K562 (cell line): ENCODE measurements around the gene SLC4A11. TPM values are rescaled to one million over a fixed set of nuclear protein-coding genes. Genes with fewer than 3 reads are reported as not detected.

Experiments
- ATAC-seq: fragments of 200-7000 bp; cut with Tn5 transposase; 3 replicates; pipeline ENCODE4 v1.9.1; 2020; ENCODE audit warnings: moderate library complexity
- BruUV-seq: library from RNA; stranded (reverse); fragments of 400-500 nt; replicated peaks from 2 replicates; lab custom pipeline; 2021; lab: Mats Ljungman, UMichigan
- CTCF ChIA-PET: fragments of 300-600 bp; formaldehyde crosslinking; extraction: SDS; loops from one replicate; lab custom pipeline; 2021; ENCODE audit warnings: low intra/inter-chr PET ratio; lab: Yijun Ruan, JAX
- POLR2A ChIA-PET: fragments of 300-600, 350-650 bp; sonication (Branson Sonifier 250); formaldehyde crosslinking; extraction: SDS; loops from one replicate; lab custom pipeline; 2021; ENCODE audit warnings: antibody characterized with exemption, inconsistent platforms; lab: Yijun Ruan, JAX
- DNase-seq, 4 experiments: peaks; one replicate each; pipeline versions ENCODE4 v3.0.0 to v3.0.0-alpha.2; 2011 to 2018; ENCODE audit warnings: low spot score in 3 of 4, mixed read lengths in 3 of 4; ENCODE audit errors: extremely low read depth in 1 of 4
- FAIRE-seq: peaks from 2 replicates; lab custom pipeline; 2011; peaks lifted over from hg19 to GRCh38; lab: Jason Lieb, UNC
- H2AFZ ChIP-seq: 2 replicates; pipeline ENCODE4 v1.6.0; 2011; ENCODE audit warnings: low read depth, low read length, control low read depth, inconsistent platforms
- H3K27ac ChIP-seq: fragments of 200-600 bp; 3 replicates; pipeline ENCODE4 v1.8.0; 2011; ENCODE audit warnings: low read depth, mild to moderate bottlenecking, control low read depth, inconsistent platforms, low read length, moderate library complexity, mixed read lengths; ENCODE audit errors: extremely low read depth
- H3K27me3 ChIP-seq, 2 experiments: fragments of 300-600 bp in 1 of 2; 2 replicates in 1 of 2; 3 replicates in 1 of 2; pipeline versions ENCODE4 v1.6.0 to v1.8.0; 2011; ENCODE audit warnings: inconsistent platforms in 2 of 2, low read length in 2 of 2, mild to moderate bottlenecking in 1 of 2, mixed read lengths in 1 of 2, moderate library complexity in 1 of 2; ENCODE audit not compliant: control insufficient read depth in 2 of 2, insufficient read depth in 2 of 2
- H3K36me3 ChIP-seq: fragments of 300-600 bp; 3 replicates; pipeline ENCODE4 v1.8.0; 2011; ENCODE audit warnings: mild to moderate bottlenecking, low read length, inconsistent platforms; ENCODE audit not compliant: control insufficient read depth, insufficient read depth
- H3K4me1 ChIP-seq, 2 experiments: fragments of 200-600 bp in 1 of 2; replicated peaks in 1 of 2; 2 replicates in 1 of 2; 3 replicates in 1 of 2; pipeline versions ENCODE4 v1.5.1 to v1.8.0; 2011; ENCODE audit warnings: inconsistent platforms in 2 of 2, low read length in 2 of 2, mild to moderate bottlenecking in 1 of 2, mixed read lengths in 1 of 2, moderate library complexity in 1 of 2; ENCODE audit not compliant: control insufficient read depth in 2 of 2, insufficient read depth in 2 of 2
- H3K4me2 ChIP-seq: 2 replicates; pipeline ENCODE4 v1.6.1; 2011; ENCODE audit warnings: low read length, control low read depth, inconsistent platforms, mixed read lengths; ENCODE audit not compliant: insufficient read depth
- H3K4me3 ChIP-seq: fragments of 200-600 bp; sonication (generic), shearing (Covaris generic); 2 replicates; pipeline ENCODE4 v1.5.1; 2016; ENCODE audit warnings: control low read depth, inconsistent platforms
- H3K79me2 ChIP-seq: fragments of 200-600 bp; 3 replicates; pipeline ENCODE4 v1.8.0; 2011; ENCODE audit warnings: low read length, inconsistent platforms; ENCODE audit not compliant: control insufficient read depth, insufficient read depth
- H3K9ac ChIP-seq, 2 experiments: 2 replicates each; pipeline versions ENCODE4 v1.6.0 to v1.6.1; 2011; ENCODE audit warnings: low read depth in 2 of 2, low read length in 2 of 2, control low read depth in 1 of 2, inconsistent platforms in 1 of 2, mild to moderate bottlenecking in 1 of 2, mixed read lengths in 1 of 2; ENCODE audit not compliant: insufficient read depth in 1 of 2
- H3K9me1 ChIP-seq: one replicate; pipeline ENCODE4 v1.6.0; 2011; ENCODE audit warnings: inconsistent platforms, mild to moderate bottlenecking, low read length, moderate library complexity; ENCODE audit not compliant: control insufficient read depth, insufficient read depth
- H3K9me3 ChIP-seq: replicated peaks from 2 replicates; pipeline ENCODE4 v1.5.1; 2011; ENCODE audit warnings: low read depth, low read length, inconsistent platforms; ENCODE audit not compliant: control insufficient read depth, insufficient read depth
- H4K20me1 ChIP-seq: replicated peaks from 2 replicates; pipeline ENCODE4 v1.6.1; 2011; ENCODE audit warnings: low read length, inconsistent platforms, mixed read lengths; ENCODE audit not compliant: control insufficient read depth, insufficient read depth
- AFF4 ChIP-seq: sonication (generic); formaldehyde crosslinking; IDR thresholded peaks from 2 replicates; pipeline ENCODE4 v1.8.0; 2023; ENCODE audit warnings: mild to moderate bottlenecking, missing genetic modification reagents
- E2F8 ChIP-seq: fragments of 450-650 bp; IDR thresholded peaks from 2 replicates; pipeline ENCODE4 v1.7.1; 2018; ENCODE audit warnings: mild to moderate bottlenecking, low read depth; ENCODE audit not compliant: partially characterized antibody
- ELF2 ChIP-seq: fragments of 250-450 bp; sonication (Bioruptor Pico); IDR thresholded peaks from 2 replicates; pipeline ENCODE4 v1.5.0; 2021; ENCODE audit warnings: mild to moderate bottlenecking
- GTF2B ChIP-seq: IDR thresholded peaks from 2 replicates; pipeline ENCODE4 v1.6.1; 2011; ENCODE audit not compliant: insufficient read length; ENCODE audit errors: extremely low read depth
- JUN ChIP-seq, 2 experiments: sonication (generic) in 1 of 2; formaldehyde crosslinking in 1 of 2; IDR thresholded peaks; 2 replicates each; pipeline versions ENCODE4 v1.6.1 to v1.8.0; 2012 to 2022; ENCODE audit warnings: borderline replicate concordance in 2 of 2, mild to moderate bottlenecking in 2 of 2, improper control_type of control experiment in 1 of 2, low read depth in 1 of 2, low read length in 1 of 2, missing genetic modification reagents in 1 of 2
- SIN3A ChIP-seq, 2 experiments: fragments of 150-350 bp in 1 of 2; IDR thresholded peaks; 2 replicates each; pipeline ENCODE4 v1.6.1; 2011 to 2016; ENCODE audit warnings: borderline replicate concordance in 2 of 2, low read depth in 2 of 2, low read length in 2 of 2, mild to moderate bottlenecking in 2 of 2, moderate library complexity in 2 of 2; ENCODE audit not compliant: control insufficient read depth in 1 of 2
- TEAD1 ChIP-seq, 2 experiments: fragments of 450-650 bp in 1 of 2; sonication (generic) in 1 of 2; formaldehyde crosslinking; IDR thresholded peaks; 2 replicates each; pipeline versions ENCODE4 v1.4.0 to v1.8.0; 2020 to 2022; ENCODE audit warnings: mild to moderate bottlenecking in 2 of 2, missing genetic modification reagents in 1 of 2
- ZBTB17 ChIP-seq: fragments of 450-650 bp; formaldehyde crosslinking; IDR thresholded peaks from 2 replicates; pipeline ENCODE4 v1.4.0; 2020; ENCODE audit warnings: mild to moderate bottlenecking
- ZHX1 ChIP-seq: fragments of 150-350 bp; conservative IDR thresholded peaks from 2 replicates; pipeline ENCODE4 v1.6.1; 2014; ENCODE audit warnings: low read length
- ZKSCAN8 ChIP-seq: fragments of 200-800 bp; sonication (Bioruptor generic); IDR thresholded peaks from 2 replicates; pipeline ENCODE4 v1.6.1; 2016; ENCODE audit warnings: missing genetic modification characterization, missing compliant biosample characterization
- ZNF24 ChIP-seq: fragments of 450-650 bp; IDR thresholded peaks from 2 replicates; pipeline ENCODE4 v1.6.1; 2016
- WGBS: fragments of 100-300 bp; shearing (Covaris generic); methylation state at CpG from one replicate; pipeline ENCODE4 v1.1.6; 2016; ENCODE audit warnings: low coverage, mixed read lengths; ENCODE audit not compliant: insufficient coverage; ENCODE audit errors: missing lambda C conversion rate; 5-methylcytosine and 5-hydroxymethylcytosine counted together
- in situ Hi-C: fragments of 300-500 bp; cut with MboI; formaldehyde crosslinking; loops from 4 replicates; pipeline ENCODE4 v1.15.0; 2018; ENCODE audit warnings: inconsistent platforms, mixed read lengths
- intact Hi-C: fragments of 100-400 bp; cut with micrococcal nuclease; formaldehyde crosslinking; loops from 2 replicates; pipeline ENCODE4 v1.14.2; 2022
- polyA plus RNA-seq, 8 experiments: library from polyadenylated mRNA; depleted of rRNA in 4 of 8; stranded (reverse) in 5 of 8; unstranded in 3 of 8; fragments of >200 nt; fragmentation: Nextera tagmentation in 2 of 8; fragmentation: Illumina TruSeq in 1 of 8; extraction: Ambion mirVana in 2 of 8; extraction: Trizol in 1 of 8; gene quantifications; 2 replicates each; pipeline versions ENCODE4 v1.2.1 to v1.2.3, GENCODE V29; 2011 to 2014; ENCODE audit warnings: inconsistent platforms in 1 of 8, missing spikeins in 1 of 8
- total RNA-seq, 7 experiments: library from RNA; depleted of rRNA in 6 of 7; stranded (reverse); fragments of >200 nt in 6 of 7; fragmentation: Illumina TruSeq in 2 of 7; extraction: Trizol in 2 of 7; gene quantifications; 2 replicates each; pipeline versions ENCODE4 v1.2.1 to v1.2.3, GENCODE V29; 2011 to 2021; ENCODE audit warnings: low replicate concordance in 1 of 7

SLC4A11 gene
- total and polyA plus RNA-seq, 9 of the 15 experiments (the other 6 are each of a cell fraction or from before 2014, with no cell fraction given), result 0.10 to 2.0 (median 0.20) TPM

- TF ChIP-seq GTF2B (no peak), ELF2 (CRISPR knock-in tag) (no peak), SIN3A (IDR thresholded peaks at IDR 0.05; ENCODE audit: borderline replicate concordance in 2 of 2, control insufficient read depth in 1 of 2, low read depth in 2 of 2, low read length in 2 of 2) (no peak), ZNF24 (no peak), ZKSCAN8 (no peak), ZHX1 (no peak), ZBTB17 (CRISPR knock-in tag) (no peak), JUN (IDR thresholded peaks at IDR 0.05; ENCODE audit: borderline replicate concordance, low read depth, low read length) (no peak), JUN (CRISPR knock-in tag; IDR thresholded peaks at IDR 0.05; ENCODE audit: borderline replicate concordance) (0 out of 2 replicates have a peak, but pooled peaks have one; percentile 19), E2F8 (no peak), TEAD1 (CRISPR knock-in tag; IDR thresholded peaks at IDR 0.05) (0 out of 4 replicates have a peak, but pooled peaks of 1 of the 2 experiments have one; percentile 29), AFF4 (no peak)
- POLR2A ChIA-PET, result interaction anchor here (0.9 kb wide), 1 partner anchor 39 kb away, joined by 3 read pairs; no protein-coding TSS in a partner anchor
- Histone ChIP-seq H3K9me3 (no peaks in the 10 kb centered on the region), H4K20me1 (no peaks in the 10 kb centered on the region), H3K4me1 (peaks cover 7 to 10% of the 10 kb centered on the region in 2 experiments; a peak in 4 of 5 replicates), H3K4me2 (peak overlapping the region; percentile 99), H3K4me3 (peak overlapping the region; percentile 99), H3K27me3 (no peaks in the 10 kb centered on the region), H2AFZ (peak overlapping the region; percentile 95), H3K36me3 (peaks cover 21% of the 10 kb centered on the region; the same call in 2 of the 3 replicates), H3K27ac (peak overlapping the region; percentile 90), H3K79me2 (peaks cover 46% of the 10 kb centered on the region), H3K9me1 (no peaks in the 10 kb centered on the region), H3K9ac (peak overlapping the region; percentile 85 to 96)
- peak; percentile 64 for FAIRE-seq
- intact Hi-C loops (no loop called here), in situ Hi-C loops (no loop called here)
- CTCF ChIA-PET, result no interaction called here
- no TSS peak for BruUV-seq
- 0% methylated on average over 5 of the region's 10 CpGs for WGBS
- peak in 1 of 4 experiments; percentile 12 for DNase-seq
- peak; percentile 61 for ATAC-seq
Measured at GRCh38 chr20:3209946-3210317, 29.1 kb downstream of the SLC4A11 start.
